K562 (cell line): ENCODE data around the gene CCDC186. TPM values are rescaled to one million over a fixed set of nuclear protein-coding genes. Genes with fewer than 3 reads are reported as not detected.

Experiments
- ATAC-seq: fragments of 200-7000 bp; cut with Tn5 transposase; 3 replicates; pipeline ENCODE4 v1.9.1; 2020; ENCODE audit warnings: moderate library complexity
- BruUV-seq: library from RNA; stranded (reverse); fragments of 400-500 nt; replicated peaks from 2 replicates; lab custom pipeline; 2021; lab: Mats Ljungman, UMichigan
- CTCF ChIA-PET: fragments of 300-600 bp; formaldehyde crosslinking; extraction: SDS; loops from one replicate; lab custom pipeline; 2021; ENCODE audit warnings: low intra/inter-chr PET ratio; lab: Yijun Ruan, JAX
- POLR2A ChIA-PET: fragments of 300-600, 350-650 bp; sonication (Branson Sonifier 250); formaldehyde crosslinking; extraction: SDS; loops from one replicate; lab custom pipeline; 2021; ENCODE audit warnings: antibody characterized with exemption, inconsistent platforms; lab: Yijun Ruan, JAX
- DNase-seq, 4 experiments: peaks; one replicate each; pipeline versions ENCODE4 v3.0.0 to v3.0.0-alpha.2; 2011 to 2018; ENCODE audit warnings: low spot score in 3 of 4, mixed read lengths in 3 of 4; ENCODE audit errors: extremely low read depth in 1 of 4
- FAIRE-seq: peaks from 2 replicates; lab custom pipeline; 2011; peaks lifted over from hg19 to GRCh38; lab: Jason Lieb, UNC
- H2AFZ ChIP-seq: 2 replicates; pipeline ENCODE4 v1.6.0; 2011; ENCODE audit warnings: low read depth, low read length, control low read depth, inconsistent platforms
- H3K27ac ChIP-seq: fragments of 200-600 bp; 3 replicates; pipeline ENCODE4 v1.8.0; 2011; ENCODE audit warnings: low read depth, mild to moderate bottlenecking, control low read depth, inconsistent platforms, low read length, moderate library complexity, mixed read lengths; ENCODE audit errors: extremely low read depth
- H3K27me3 ChIP-seq, 2 experiments: fragments of 300-600 bp in 1 of 2; 2 replicates in 1 of 2; 3 replicates in 1 of 2; pipeline versions ENCODE4 v1.6.0 to v1.8.0; 2011; ENCODE audit warnings: inconsistent platforms in 2 of 2, low read length in 2 of 2, mild to moderate bottlenecking in 1 of 2, mixed read lengths in 1 of 2, moderate library complexity in 1 of 2; ENCODE audit not compliant: control insufficient read depth in 2 of 2, insufficient read depth in 2 of 2
- H3K36me3 ChIP-seq: fragments of 300-600 bp; 3 replicates; pipeline ENCODE4 v1.8.0; 2011; ENCODE audit warnings: mild to moderate bottlenecking, low read length, inconsistent platforms; ENCODE audit not compliant: control insufficient read depth, insufficient read depth
- H3K4me1 ChIP-seq, 2 experiments: fragments of 200-600 bp in 1 of 2; replicated peaks in 1 of 2; 2 replicates in 1 of 2; 3 replicates in 1 of 2; pipeline versions ENCODE4 v1.5.1 to v1.8.0; 2011; ENCODE audit warnings: inconsistent platforms in 2 of 2, low read length in 2 of 2, mild to moderate bottlenecking in 1 of 2, mixed read lengths in 1 of 2, moderate library complexity in 1 of 2; ENCODE audit not compliant: control insufficient read depth in 2 of 2, insufficient read depth in 2 of 2
- H3K4me2 ChIP-seq: 2 replicates; pipeline ENCODE4 v1.6.1; 2011; ENCODE audit warnings: low read length, control low read depth, inconsistent platforms, mixed read lengths; ENCODE audit not compliant: insufficient read depth
- H3K4me3 ChIP-seq: fragments of 200-600 bp; sonication (generic), shearing (Covaris generic); 2 replicates; pipeline ENCODE4 v1.5.1; 2016; ENCODE audit warnings: control low read depth, inconsistent platforms
- H3K79me2 ChIP-seq: fragments of 200-600 bp; 3 replicates; pipeline ENCODE4 v1.8.0; 2011; ENCODE audit warnings: low read length, inconsistent platforms; ENCODE audit not compliant: control insufficient read depth, insufficient read depth
- H3K9ac ChIP-seq, 2 experiments: 2 replicates each; pipeline versions ENCODE4 v1.6.0 to v1.6.1; 2011; ENCODE audit warnings: low read depth in 2 of 2, low read length in 2 of 2, control low read depth in 1 of 2, inconsistent platforms in 1 of 2, mild to moderate bottlenecking in 1 of 2, mixed read lengths in 1 of 2; ENCODE audit not compliant: insufficient read depth in 1 of 2
- H3K9me1 ChIP-seq: one replicate; pipeline ENCODE4 v1.6.0; 2011; ENCODE audit warnings: inconsistent platforms, mild to moderate bottlenecking, low read length, moderate library complexity; ENCODE audit not compliant: control insufficient read depth, insufficient read depth
- H3K9me3 ChIP-seq: replicated peaks from 2 replicates; pipeline ENCODE4 v1.5.1; 2011; ENCODE audit warnings: low read depth, low read length, inconsistent platforms; ENCODE audit not compliant: control insufficient read depth, insufficient read depth
- H4K20me1 ChIP-seq: replicated peaks from 2 replicates; pipeline ENCODE4 v1.6.1; 2011; ENCODE audit warnings: low read length, inconsistent platforms, mixed read lengths; ENCODE audit not compliant: control insufficient read depth, insufficient read depth
- BMI1 ChIP-seq: fragments of 150-350 bp; IDR thresholded peaks from 2 replicates; pipeline ENCODE4 v1.6.1; 2014; ENCODE audit warnings: low read length
- FOXA3 ChIP-seq, 2 experiments: fragments of 450-650 bp in 1 of 2; sonication (generic) in 1 of 2; formaldehyde crosslinking; IDR thresholded peaks in 1 of 2; conservative IDR thresholded peaks in 1 of 2; 2 replicates each; pipeline versions ENCODE4 v1.4.0 to v1.8.0; 2020 to 2022; ENCODE audit warnings: mild to moderate bottlenecking in 2 of 2, missing genetic modification reagents in 1 of 2
- HNRNPLL ChIP-seq: fragments of 200-400 bp; formaldehyde crosslinking; IDR thresholded peaks from 2 replicates; pipeline ENCODE4 v1.6.1; 2017; ENCODE audit warnings: low read length, low read depth, mild to moderate bottlenecking; ENCODE audit not compliant: poor library complexity, severe bottlenecking
- LCOR ChIP-seq: sonication (generic); formaldehyde crosslinking; IDR thresholded peaks from 2 replicates; pipeline ENCODE4 v1.8.0; 2022; ENCODE audit warnings: mild to moderate bottlenecking, missing genetic modification reagents
- POLR3G ChIP-seq: IDR thresholded peaks from 2 replicates; pipeline ENCODE4 v1.6.1; 2011; ENCODE audit not compliant: insufficient read length, insufficient replicate concordance; ENCODE audit errors: extremely low read depth
- RBM34 ChIP-seq: fragments of 200-400 bp; formaldehyde crosslinking; IDR thresholded peaks from 2 replicates; pipeline ENCODE4 v1.6.1; 2018; ENCODE audit warnings: low read length, borderline replicate concordance; ENCODE audit not compliant: insufficient read depth
- TBL1XR1 ChIP-seq, 2 experiments: IDR thresholded peaks; 2 replicates each; pipeline ENCODE4 v1.6.1; 2012; ENCODE audit warnings: improper control_type of control experiment in 2 of 2, low read length in 2 of 2, mild to moderate bottlenecking in 1 of 2
- ZNF324 ChIP-seq: fragments of 250-450 bp; sonication (Bioruptor Pico); IDR thresholded peaks from 2 replicates; pipeline ENCODE4 v1.4.0; 2020; ENCODE audit warnings: mild to moderate bottlenecking
- ZNF696 ChIP-seq: fragments of 250-450 bp; sonication (Bioruptor Pico); conservative IDR thresholded peaks from 2 replicates; pipeline ENCODE4 v1.4.0; 2020; ENCODE audit warnings: mild to moderate bottlenecking, moderate library complexity
- WGBS: fragments of 100-300 bp; shearing (Covaris generic); methylation state at CpG from one replicate; pipeline ENCODE4 v1.1.6; 2016; ENCODE audit warnings: low coverage, mixed read lengths; ENCODE audit not compliant: insufficient coverage; ENCODE audit errors: missing lambda C conversion rate; 5-methylcytosine and 5-hydroxymethylcytosine counted together
- in situ Hi-C: fragments of 300-500 bp; cut with MboI; formaldehyde crosslinking; loops from 4 replicates; pipeline ENCODE4 v1.15.0; 2018; ENCODE audit warnings: inconsistent platforms, mixed read lengths
- intact Hi-C: fragments of 100-400 bp; cut with micrococcal nuclease; formaldehyde crosslinking; loops from 2 replicates; pipeline ENCODE4 v1.14.2; 2022
- polyA plus RNA-seq, 8 experiments: library from polyadenylated mRNA; depleted of rRNA in 4 of 8; stranded (reverse) in 5 of 8; unstranded in 3 of 8; fragments of >200 nt; fragmentation: Nextera tagmentation in 2 of 8; fragmentation: Illumina TruSeq in 1 of 8; extraction: Ambion mirVana in 2 of 8; extraction: Trizol in 1 of 8; gene quantifications; 2 replicates each; pipeline versions ENCODE4 v1.2.1 to v1.2.3, GENCODE V29; 2011 to 2014; ENCODE audit warnings: inconsistent platforms in 1 of 8, missing spikeins in 1 of 8
- total RNA-seq, 7 experiments: library from RNA; depleted of rRNA in 6 of 7; stranded (reverse); fragments of >200 nt in 6 of 7; fragmentation: Illumina TruSeq in 2 of 7; extraction: Trizol in 2 of 7; gene quantifications; 2 replicates each; pipeline versions ENCODE4 v1.2.1 to v1.2.3, GENCODE V29; 2011 to 2021; ENCODE audit warnings: low replicate concordance in 1 of 7
- TF ChIP-seq, protein P1 (sequence below): sonication (generic); formaldehyde crosslinking; IDR thresholded peaks from 2 replicates; pipeline ENCODE4 v1.8.0; 2023; ENCODE audit warnings: mild to moderate bottlenecking, missing genetic modification reagents
- TF ChIP-seq, protein P2 (sequence below), 2 experiments: fragments of 450-650 bp in 1 of 2; sonication (generic) in 1 of 2; formaldehyde crosslinking; conservative IDR thresholded peaks; 2 replicates each; pipeline versions ENCODE4 v1.4.0 to v1.8.1; 2020 to 2022; ENCODE audit warnings: mild to moderate bottlenecking in 1 of 2, missing genetic modification reagents in 1 of 2
- TF ChIP-seq, protein P3 (sequence below): fragments of 250-450 bp; sonication (Bioruptor Pico); IDR thresholded peaks from 2 replicates; pipeline ENCODE4 v1.4.0; 2020; ENCODE audit warnings: mild to moderate bottlenecking, moderate library complexity, borderline replicate concordance

The CCDC186 gene
- total and polyA plus RNA-seq, 9 of the 15 experiments (the other 6 are each of a cell fraction or from before 2014, with no cell fraction given): 2.0 to 7.5 (median 4.7) TPM

DNA sequence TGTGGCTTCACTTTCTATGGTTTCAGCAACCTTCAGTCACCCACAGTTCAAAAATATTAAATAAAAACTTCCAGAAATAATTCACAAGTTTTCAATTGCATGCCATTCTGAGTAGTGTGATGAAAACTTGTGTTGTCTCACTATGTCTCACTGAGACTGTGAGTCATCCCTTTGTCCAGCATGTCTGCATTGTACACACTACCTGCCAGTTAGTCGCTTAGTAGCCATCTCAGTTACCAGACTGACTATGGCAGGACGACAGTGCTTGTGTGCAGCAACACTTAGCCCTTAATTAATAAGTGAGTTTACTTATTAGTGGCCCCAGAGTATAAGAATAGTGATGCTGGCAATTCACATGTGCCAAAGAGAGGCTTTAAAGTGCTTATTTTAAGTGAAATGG lies 22.5 kb downstream of the CCDC186 start:
- ATAC-seq (no peak), FAIRE-seq (no peak), DNase-seq (no peak)
- Histone ChIP-seq H3K79me2 (no peaks in the 10 kb centered on the region), H3K9me1 (no peaks in the 10 kb centered on the region), H3K4me2 (no peak overlapping the region), H3K9me3 (no peaks in the 10 kb centered on the region), H3K27ac (no peak overlapping the region), H3K4me3 (no peak overlapping the region), H3K4me1 (no peaks in the 10 kb centered on the region), H3K27me3 (no peaks in the 10 kb centered on the region), H4K20me1 (no peaks in the 10 kb centered on the region), H2AFZ (no peak overlapping the region), H3K36me3 (no peaks in the 10 kb centered on the region), H3K9ac (no peak overlapping the region)
- in situ Hi-C loops: no loop called here
- no peak for TF ChIP-seq LCOR (CRISPR knock-in tag)
- TF ChIP-seq, protein P1, sequence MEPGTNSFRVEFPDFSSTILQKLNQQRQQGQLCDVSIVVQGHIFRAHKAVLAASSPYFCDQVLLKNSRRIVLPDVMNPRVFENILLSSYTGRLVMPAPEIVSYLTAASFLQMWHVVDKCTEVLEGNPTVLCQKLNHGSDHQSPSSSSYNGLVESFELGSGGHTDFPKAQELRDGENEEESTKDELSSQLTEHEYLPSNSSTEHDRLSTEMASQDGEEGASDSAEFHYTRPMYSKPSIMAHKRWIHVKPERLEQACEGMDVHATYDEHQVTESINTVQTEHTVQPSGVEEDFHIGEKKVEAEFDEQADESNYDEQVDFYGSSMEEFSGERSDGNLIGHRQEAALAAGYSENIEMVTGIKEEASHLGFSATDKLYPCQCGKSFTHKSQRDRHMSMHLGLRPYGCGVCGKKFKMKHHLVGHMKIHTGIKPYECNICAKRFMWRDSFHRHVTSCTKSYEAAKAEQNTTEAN (CRISPR knock-in tag): no peak
- no peak for TF ChIP-seq TBL1XR1 (IDR thresholded peaks at IDR 0.05; ENCODE audit: low read length in 2 of 2)
- TF ChIP-seq, protein P2, sequence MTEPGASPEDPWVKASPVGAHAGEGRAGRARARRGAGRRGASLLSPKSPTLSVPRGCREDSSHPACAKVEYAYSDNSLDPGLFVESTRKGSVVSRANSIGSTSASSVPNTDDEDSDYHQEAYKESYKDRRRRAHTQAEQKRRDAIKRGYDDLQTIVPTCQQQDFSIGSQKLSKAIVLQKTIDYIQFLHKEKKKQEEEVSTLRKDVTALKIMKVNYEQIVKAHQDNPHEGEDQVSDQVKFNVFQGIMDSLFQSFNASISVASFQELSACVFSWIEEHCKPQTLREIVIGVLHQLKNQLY (CRISPR knock-in tag; conservative IDR thresholded peaks at IDR 0.05): no peak
- no peak for TF ChIP-seq BMI1
- TF ChIP-seq, protein P3, sequence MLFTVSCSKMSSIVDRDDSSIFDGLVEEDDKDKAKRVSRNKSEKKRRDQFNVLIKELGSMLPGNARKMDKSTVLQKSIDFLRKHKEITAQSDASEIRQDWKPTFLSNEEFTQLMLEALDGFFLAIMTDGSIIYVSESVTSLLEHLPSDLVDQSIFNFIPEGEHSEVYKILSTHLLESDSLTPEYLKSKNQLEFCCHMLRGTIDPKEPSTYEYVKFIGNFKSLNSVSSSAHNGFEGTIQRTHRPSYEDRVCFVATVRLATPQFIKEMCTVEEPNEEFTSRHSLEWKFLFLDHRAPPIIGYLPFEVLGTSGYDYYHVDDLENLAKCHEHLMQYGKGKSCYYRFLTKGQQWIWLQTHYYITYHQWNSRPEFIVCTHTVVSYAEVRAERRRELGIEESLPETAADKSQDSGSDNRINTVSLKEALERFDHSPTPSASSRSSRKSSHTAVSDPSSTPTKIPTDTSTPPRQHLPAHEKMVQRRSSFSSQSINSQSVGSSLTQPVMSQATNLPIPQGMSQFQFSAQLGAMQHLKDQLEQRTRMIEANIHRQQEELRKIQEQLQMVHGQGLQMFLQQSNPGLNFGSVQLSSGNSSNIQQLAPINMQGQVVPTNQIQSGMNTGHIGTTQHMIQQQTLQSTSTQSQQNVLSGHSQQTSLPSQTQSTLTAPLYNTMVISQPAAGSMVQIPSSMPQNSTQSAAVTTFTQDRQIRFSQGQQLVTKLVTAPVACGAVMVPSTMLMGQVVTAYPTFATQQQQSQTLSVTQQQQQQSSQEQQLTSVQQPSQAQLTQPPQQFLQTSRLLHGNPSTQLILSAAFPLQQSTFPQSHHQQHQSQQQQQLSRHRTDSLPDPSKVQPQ (CRISPR knock-in tag): no peak
- no peak for TF ChIP-seq HNRNPLL
- no peak for TF ChIP-seq RBM34
- TF ChIP-seq POLR3G: no peak
- TF ChIP-seq ZNF324 (CRISPR knock-in tag): no peak
- TF ChIP-seq ZNF696 (CRISPR knock-in tag): no peak
- no peak for TF ChIP-seq FOXA3 (CRISPR knock-in tag; conservative IDR thresholded peaks at IDR 0.05 in 1 of 2, IDR thresholded peaks at IDR 0.05 in 1 of 2)
- BruUV-seq: no TSS peak
- ChIA-PET POLR2A (no interaction called here), CTCF (no interaction called here)
- 44% methylated on average over 2 of the region's 2 CpGs for WGBS
- intact Hi-C loops: no loop called here
